Inflammatory macrophage treated with lipopolysaccharide for 1 hour (primary cell): Measurements from ENCODE around the gene RCN1.
A peak's percentile ranks its signal among the peaks of the same experiment; 100 is the strongest.
"Not testable (repeated sequence)": the region's sequence is repeated elsewhere in the genome, so short reads cannot be mapped to it uniquely, and the experiment has no call there.

Source experiments
- DNase-seq, 2 donors: peaks; one replicate each; pipeline ENCODE4 v3.0.0-alpha.2; 2020 to 2022

RCN1 gene

GRCh38 chr11:32113920-32114203 is 23.0 kb downstream of the RCN1 start:
- DNase-seq = no peak

GRCh38 chr11:32115446-32115845 is 24.6 kb downstream of the RCN1 start:
- no peak for DNase-seq

- no peak for DNase-seq
These were observed 25.8 kb downstream of the RCN1 start for GRCh38 chr11:32116668-32117067.

- DNase-seq = peak; percentile 9 to 19
These were observed 27.4 kb downstream of the RCN1 start for GRCh38 chr11:32118025-32118974.

- DNase-seq = not testable (repeated sequence)
These were observed 28.3 kb downstream of the RCN1 start for GRCh38 chr11:32119139-32119538.

GRCh38 chr11:32121012-32121411 is 30.1 kb downstream of the RCN1 start:
- no peak for DNase-seq

- no peak for DNase-seq
These were observed 31.3 kb downstream of the RCN1 start for GRCh38 chr11:32122200-32122599.

- DNase-seq = no peak
These were observed 40.4 kb downstream of the RCN1 start for GRCh38 chr11:32131321-32131720.

GRCh38 chr11:32136657-32137056 is 45.8 kb downstream of the RCN1 start:
- DNase-seq = no peak

GRCh38 chr11:32137263-32137662 is 46.4 kb downstream of the RCN1 start:
- no peak for DNase-seq

- no peak for DNase-seq
These were observed 47.0 kb downstream of the RCN1 start for GRCh38 chr11:32137869-32138268.

- DNase-seq = no peak
These were observed 48.0 kb downstream of the RCN1 start for GRCh38 chr11:32138902-32139301.

- no peak for DNase-seq
These were observed 49.1 kb downstream of the RCN1 start for GRCh38 chr11:32139896-32140520.

GRCh38 chr11:32141745-32142546 is 51.1 kb downstream of the RCN1 start:
- DNase-seq = no peak

- no peak for DNase-seq
These were observed 52.5 kb downstream of the RCN1 start for GRCh38 chr11:32143378-32143777.

GRCh38 chr11:32145282-32145681 is 54.4 kb downstream of the RCN1 start:
- DNase-seq = no peak

GRCh38 chr11:32148895-32149294 is 58.0 kb downstream of the RCN1 start:
- DNase-seq = no peak

GRCh38 chr11:32149748-32150147 is 58.9 kb downstream of the RCN1 start:
- no peak for DNase-seq

GRCh38 chr11:32151027-32151426 is 60.2 kb downstream of the RCN1 start:
- no peak for DNase-seq

GRCh38 chr11:32152216-32152615 is 61.3 kb downstream of the RCN1 start:
- DNase-seq = no peak

GRCh38 chr11:32152821-32153220 is 61.9 kb downstream of the RCN1 start:
- DNase-seq = no peak

- DNase-seq = no peak
These were observed 62.9 kb downstream of the RCN1 start for GRCh38 chr11:32153747-32154146.

- DNase-seq = no peak
These were observed 63.4 kb downstream of the RCN1 start for GRCh38 chr11:32154275-32154674.
